Neural cell (in vitro differentiated cells): ENCODE data around the gene EYS. TPM values are rescaled to one million over a fixed set of nuclear protein-coding genes. Genes with fewer than 3 reads are reported as not detected.

Experiments
- H2AFZ ChIP-seq: fragments of 200-600, 300-800 bp; sonication (generic), shearing (Covaris generic); 2 replicates; pipeline ENCODE4 v1.6.0; 2014; ENCODE audit warnings: low read depth, mild to moderate bottlenecking, antibody characterized with exemption, low read length, moderate library complexity
- H3F3A ChIP-seq: fragments of 200-600 bp; shearing (Covaris generic); 2 replicates; pipeline ENCODE4 v1.6.1; 2016; ENCODE audit warnings: mild to moderate bottlenecking, moderate library complexity, mixed read lengths, antibody characterized with exemption, low read length; ENCODE audit not compliant: insufficient read depth, poor library complexity, severe bottlenecking
- H3K27ac ChIP-seq: fragments of 200-600, 300-800 bp; sonication (generic), shearing (Covaris generic); 2 replicates; pipeline ENCODE4 v1.5.1; 2014; ENCODE audit warnings: mild to moderate bottlenecking, low read length, moderate library complexity
- H3K27me3 ChIP-seq: fragments of 300-800, 200-600 bp; sonication (generic), shearing (Covaris generic); 2 replicates; pipeline ENCODE4 v1.6.0; 2014; ENCODE audit warnings: mild to moderate bottlenecking, low read depth, low read length, moderate library complexity; ENCODE audit not compliant: insufficient read depth
- H3K36me3 ChIP-seq: fragments of 300-800, 200-600 bp; sonication (generic), shearing (Covaris generic); 2 replicates; pipeline ENCODE4 v1.5.1; 2014; ENCODE audit warnings: mild to moderate bottlenecking, antibody characterized with exemption, low read length, moderate library complexity; ENCODE audit not compliant: insufficient read depth
- H3K4me2 ChIP-seq: fragments of 300-800, 200-600 bp; sonication (generic), shearing (Covaris generic); 2 replicates; pipeline ENCODE4 v1.6.0; 2014; ENCODE audit warnings: mild to moderate bottlenecking, low read length
- H3K4me3 ChIP-seq: fragments of 300-800, 200-600 bp; sonication (generic), shearing (Covaris generic); 2 replicates; pipeline ENCODE4 v1.5.1; 2014; ENCODE audit warnings: mild to moderate bottlenecking, low read length, moderate library complexity
- H3K79me2 ChIP-seq: fragments of 200-600 bp; shearing (Covaris generic); replicated peaks from 2 replicates; pipeline ENCODE4 v1.6.0; 2014; ENCODE audit warnings: mild to moderate bottlenecking, low read length, moderate library complexity; ENCODE audit not compliant: insufficient read depth
- H3K9ac ChIP-seq: fragments of 300-800, 200-600 bp; sonication (generic), shearing (Covaris generic); 2 replicates; pipeline ENCODE4 v1.6.1; 2016; ENCODE audit warnings: mild to moderate bottlenecking, low read length, mixed read lengths
- H3K9me2 ChIP-seq: fragments of 200-600 bp; shearing (Covaris generic); 2 replicates; pipeline ENCODE4 v1.6.1; 2016; ENCODE audit warnings: mild to moderate bottlenecking, low read length, mixed read lengths; ENCODE audit not compliant: insufficient read depth
- H3K9me3 ChIP-seq: fragments of 200-600, 300-800 bp; sonication (generic), shearing (Covaris generic); 2 replicates; pipeline ENCODE4 v1.6.1; 2016; ENCODE audit warnings: mild to moderate bottlenecking, mixed run types, low read length, moderate library complexity, mixed read lengths
- H4K20me1 ChIP-seq: fragments of 200-600 bp; shearing (Covaris generic); 2 replicates; pipeline ENCODE4 v1.6.1; 2016; ENCODE audit warnings: mild to moderate bottlenecking, mixed run types; ENCODE audit not compliant: insufficient read depth
- CTCF ChIP-seq: fragments of 450-650 bp; IDR thresholded peaks from 2 replicates; pipeline ENCODE4 v1.5.1; 2014; ENCODE audit warnings: antibody characterized with exemption, mild to moderate bottlenecking, moderate library complexity; ENCODE audit not compliant: poor library complexity, severe bottlenecking
- EP300 ChIP-seq: fragments of 450-650 bp; conservative IDR thresholded peaks from 2 replicates; pipeline ENCODE4 v1.6.1; 2014; ENCODE audit warnings: antibody characterized with exemption, mild to moderate bottlenecking, moderate library complexity; ENCODE audit not compliant: poor library complexity, severe bottlenecking
- MXI1 ChIP-seq: fragments of 450-650 bp; conservative IDR thresholded peaks from 2 replicates; pipeline ENCODE4 v1.6.1; 2014; ENCODE audit warnings: antibody characterized with exemption, mild to moderate bottlenecking; ENCODE audit not compliant: poor library complexity, severe bottlenecking
- RAD21 ChIP-seq: fragments of 450-650 bp; conservative IDR thresholded peaks from 2 replicates; pipeline ENCODE4 v1.6.1; 2014; ENCODE audit warnings: antibody characterized with exemption, mild to moderate bottlenecking, moderate library complexity
- REST ChIP-seq: IDR thresholded peaks from 2 replicates; pipeline ENCODE4 v1.6.1; 2012; ENCODE audit warnings: borderline replicate concordance
- SMC3 ChIP-seq: fragments of 450-650 bp; conservative IDR thresholded peaks from 2 replicates; pipeline ENCODE4 v1.6.1; 2014; ENCODE audit warnings: antibody characterized with exemption, mild to moderate bottlenecking, moderate library complexity; ENCODE audit not compliant: poor library complexity
- TAF1 ChIP-seq: IDR thresholded peaks from 2 replicates; pipeline ENCODE4 v1.6.1; 2012; ENCODE audit warnings: low read depth
- polyA plus RNA-seq: library from polyadenylated mRNA; depleted of rRNA; stranded (reverse); fragments of >200 nt; gene quantifications from 2 replicates; pipeline ENCODE4 v1.2.3, GENCODE V29; 2014

Gene EYS
- polyA plus RNA-seq, 1 donor from 2014 or later = 0.38 TPM

- no peaks in the 10 kb centered on the region for H4K20me1 ChIP-seq
- H3K9me2 ChIP-seq = no peaks in the 10 kb centered on the region
- no peak overlapping the region for H3K4me3 ChIP-seq
- H3K79me2 ChIP-seq = no peaks in the 10 kb centered on the region
- no peak for TF ChIP-seq MXI1
- H3K9ac ChIP-seq = no peak overlapping the region
- no peak overlapping the region for H3K4me2 ChIP-seq
- no peaks in the 10 kb centered on the region for H3K27me3 ChIP-seq
- no peak overlapping the region for H3K27ac ChIP-seq
- H3F3A ChIP-seq = peaks cover 6% of the 10 kb centered on the region
- no peaks in the 10 kb centered on the region for H3K9me3 ChIP-seq
- no peak overlapping the region for H2AFZ ChIP-seq
- no peaks in the 10 kb centered on the region for H3K36me3 ChIP-seq
Measured at GRCh38 chr6:65186826-65187225, 520.2 kb downstream of the EYS start.

GRCh38 chr6:65182681-65183080 lies 524.3 kb downstream of the EYS start:
- Histone ChIP-seq H3K9me2 (no peaks in the 10 kb centered on the region), H3K9me3 (no peaks in the 10 kb centered on the region), H3K36me3 (no peaks in the 10 kb centered on the region), H2AFZ (no peak overlapping the region), H3K9ac (no peak overlapping the region), H3K4me2 (no peak overlapping the region), H3K4me3 (no peak overlapping the region), H4K20me1 (no peaks in the 10 kb centered on the region), H3F3A (peaks cover 6% of the 10 kb centered on the region), H3K27ac (no peak overlapping the region), H3K79me2 (no peaks in the 10 kb centered on the region), H3K27me3 (no peaks in the 10 kb centered on the region)
- TF ChIP-seq TAF1 = no peak
- TF ChIP-seq MXI1 = no peak
- no peak for TF ChIP-seq SMC3
- no peak for TF ChIP-seq EP300
- no peak for TF ChIP-seq REST
- TF ChIP-seq CTCF = no peak
- no peak for TF ChIP-seq RAD21

GRCh38 chr6:65170273-65170672 lies 536.8 kb downstream of the EYS start:
- H3K4me2 ChIP-seq = no peak overlapping the region
- TF ChIP-seq CTCF (no peak), RAD21 (no peak), SMC3 (no peak), REST (no peak), EP300 (no peak), MXI1 (no peak)
- no peaks in the 10 kb centered on the region for H3K9me3 ChIP-seq
- H3K27ac ChIP-seq = no peak overlapping the region
- H3F3A ChIP-seq = no peaks in the 10 kb centered on the region
- H3K4me3 ChIP-seq = no peak overlapping the region
- H2AFZ ChIP-seq = no peak overlapping the region
- no peaks in the 10 kb centered on the region for H3K9me2 ChIP-seq
- H3K36me3 ChIP-seq = no peaks in the 10 kb centered on the region
- H3K27me3 ChIP-seq = no peaks in the 10 kb centered on the region
- H3K79me2 ChIP-seq = no peaks in the 10 kb centered on the region
- no peak overlapping the region for H3K9ac ChIP-seq
- H4K20me1 ChIP-seq = no peaks in the 10 kb centered on the region
